NOMO-1 (cell line): Measurements from ENCODE around the gene CCDC136.

ENCODE experiments used
- DNase-seq, 2 experiments: peaks; one replicate each; lab custom pipeline; 2025; ENCODE audit not compliant: unreplicated experiment in 2 of 2; lab: John Stamatoyannopoulos, UW

The CCDC136 gene

DNA sequence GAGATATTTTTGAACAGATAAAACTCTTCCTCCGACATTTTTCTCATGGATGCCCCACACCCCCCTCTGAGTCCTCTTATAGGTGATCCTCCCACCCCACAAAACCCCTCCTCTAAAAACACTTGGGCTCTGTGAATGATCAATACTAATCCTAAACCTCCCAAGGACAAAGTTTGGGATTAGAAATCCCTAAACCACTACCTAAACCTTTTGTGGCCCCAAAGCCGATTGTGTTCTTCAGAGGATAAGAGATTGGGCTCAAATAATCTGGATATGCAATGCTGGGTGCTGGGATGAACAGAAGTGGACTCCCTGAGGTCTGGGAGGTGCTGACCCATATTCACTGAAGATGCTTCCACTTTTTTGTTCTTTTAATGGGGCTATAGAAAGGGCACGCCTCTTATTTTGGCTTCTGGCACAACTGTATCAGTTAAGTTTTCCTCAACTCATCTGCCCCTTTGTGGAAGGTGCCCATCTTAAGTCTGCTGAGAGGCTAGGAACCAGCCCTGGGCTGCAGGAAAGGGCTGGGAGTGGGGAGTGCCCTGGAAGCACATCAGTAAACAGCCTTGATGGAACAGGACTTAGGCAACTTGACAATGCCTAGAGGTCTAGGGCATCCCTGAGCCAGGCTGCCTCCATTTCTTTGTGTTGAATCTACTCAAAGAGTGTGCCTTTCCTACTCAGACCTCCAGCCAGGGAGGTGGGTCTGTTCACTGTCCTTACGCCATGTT is 15.9 kb upstream of the CCDC136 start, which contains the start of gene OPN1SW:
Gene OPN1SW, minus strand, starts transcription at position 51 of the 731 bp plus-strand sequence. Its CDS starts 13 bp downstream, at position 38.
- no peak for DNase-seq

GRCh38 chr7:128777156-128778123 is 14.3 kb upstream of the CCDC136 start:
- no peak for DNase-seq

- no peak for DNase-seq
Observed at GRCh38 chr7:128778946-128779345, 12.8 kb upstream of the CCDC136 start.

DNA sequence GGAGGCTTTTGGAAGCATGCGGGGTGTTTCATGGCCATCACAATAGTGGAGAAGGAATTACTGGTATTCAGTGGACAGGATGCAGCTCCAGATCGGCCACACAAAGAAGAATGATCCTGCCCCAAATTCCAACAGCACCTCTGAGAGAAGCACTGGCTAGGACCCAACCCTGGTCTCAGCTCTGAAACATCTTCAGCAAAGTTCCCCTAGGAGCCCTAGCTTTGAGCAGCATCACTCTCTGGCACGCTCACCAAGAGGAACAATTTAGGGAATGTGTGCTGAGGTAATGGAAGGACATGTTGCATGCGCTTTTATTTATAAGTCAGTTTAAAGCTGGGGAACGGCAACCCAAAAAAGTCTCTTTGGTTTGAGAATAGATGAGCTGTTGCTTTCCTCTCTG is 10.6 kb upstream of the CCDC136 start:
- DNase-seq, result no peak

- DNase-seq, result no peak
Observed at GRCh38 chr7:128781851-128782250, 9.9 kb upstream of the CCDC136 start.

GRCh38 chr7:128783143-128783861 is 8.5 kb upstream of the CCDC136 start:
- DNase-seq, result no peak

DNA sequence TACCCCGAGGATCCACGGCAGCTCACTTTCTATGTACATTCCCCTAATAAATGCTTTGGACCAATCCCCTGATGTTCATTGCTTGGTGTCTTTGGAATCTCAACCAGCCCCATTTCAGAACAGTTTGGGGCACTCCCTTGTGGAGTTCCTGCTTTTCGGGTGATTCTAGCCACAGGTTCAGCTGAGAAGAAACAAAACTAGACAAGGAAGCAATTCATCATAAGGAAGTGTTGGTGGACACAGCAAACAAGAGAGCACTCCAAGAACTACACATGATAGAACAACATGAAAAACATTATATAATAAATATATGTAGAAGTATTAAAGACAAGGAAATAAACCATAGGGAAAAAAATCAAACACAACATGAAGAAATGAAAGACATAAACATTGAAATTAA is 6.0 kb upstream of the CCDC136 start:
- no peak for DNase-seq

DNA sequence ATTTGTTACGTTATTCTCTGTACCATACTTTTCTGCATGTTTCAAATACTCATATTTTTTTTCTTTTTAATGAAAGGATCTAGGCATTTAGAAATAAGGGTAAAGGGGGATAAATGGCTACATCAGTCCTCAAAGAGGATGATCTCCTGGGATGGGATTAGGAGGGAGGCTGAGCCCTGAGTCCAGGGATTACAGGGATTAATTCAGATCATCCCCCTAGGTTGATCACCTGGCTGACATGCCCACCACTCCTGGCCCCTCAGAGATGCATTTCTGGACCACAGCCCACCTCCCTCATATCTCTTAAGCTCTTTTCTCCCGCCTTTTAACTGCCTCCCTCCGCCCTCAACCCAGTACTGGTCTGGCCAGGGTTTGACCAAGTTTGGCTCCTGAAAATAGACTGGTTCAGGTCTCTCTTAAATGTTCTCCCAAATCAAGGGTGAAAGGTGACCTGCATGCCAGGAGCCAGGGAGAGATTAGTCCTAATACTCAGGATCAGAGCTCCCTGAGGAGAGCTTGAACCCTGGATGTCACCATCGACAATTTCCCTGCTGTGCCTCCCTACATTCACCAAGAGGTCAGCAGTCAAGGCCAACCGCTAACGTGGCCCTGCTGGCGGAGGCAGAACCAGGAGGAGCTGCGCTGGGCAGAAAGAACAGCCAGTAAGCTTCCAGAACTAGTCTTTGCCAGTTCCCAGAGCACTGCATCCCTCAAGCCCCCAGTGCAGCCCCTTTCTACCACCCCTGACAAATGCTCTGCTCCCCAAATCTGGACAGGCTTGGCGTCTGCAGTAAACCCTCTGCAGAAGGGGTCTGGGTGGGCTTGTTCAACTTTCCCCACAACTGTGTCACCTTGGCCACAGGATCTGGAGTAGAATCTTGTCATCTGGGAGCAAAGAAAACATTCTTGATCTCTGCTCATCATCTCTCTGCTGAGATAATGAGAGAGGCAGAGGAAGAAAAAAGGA is 3.0 kb upstream of the CCDC136 start:
- DNase-seq, result no peak

- DNase-seq, result no peak
Observed at GRCh38 chr7:128790315-128791041, 1.3 kb upstream of the CCDC136 start.

DNA sequence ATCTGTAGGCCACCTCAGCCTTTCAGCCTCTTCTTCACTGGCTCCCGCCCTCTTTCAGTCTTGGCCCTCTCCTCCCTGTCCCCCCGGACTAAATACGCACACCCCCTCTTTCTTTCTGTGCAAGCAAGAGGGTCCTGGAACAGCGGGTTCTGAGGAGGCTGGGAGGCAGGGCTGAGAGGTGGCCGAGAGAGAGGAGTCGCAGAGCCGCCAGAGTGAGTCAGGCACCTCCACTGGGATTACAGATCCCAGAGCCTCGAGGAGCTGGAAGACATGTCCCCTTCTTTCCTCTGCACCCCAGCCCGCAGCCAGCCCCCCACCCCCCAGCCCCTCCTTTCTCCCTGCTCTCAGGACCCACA is 182 bp downstream of the CCDC136 start:
- no peak for DNase-seq

DNA sequence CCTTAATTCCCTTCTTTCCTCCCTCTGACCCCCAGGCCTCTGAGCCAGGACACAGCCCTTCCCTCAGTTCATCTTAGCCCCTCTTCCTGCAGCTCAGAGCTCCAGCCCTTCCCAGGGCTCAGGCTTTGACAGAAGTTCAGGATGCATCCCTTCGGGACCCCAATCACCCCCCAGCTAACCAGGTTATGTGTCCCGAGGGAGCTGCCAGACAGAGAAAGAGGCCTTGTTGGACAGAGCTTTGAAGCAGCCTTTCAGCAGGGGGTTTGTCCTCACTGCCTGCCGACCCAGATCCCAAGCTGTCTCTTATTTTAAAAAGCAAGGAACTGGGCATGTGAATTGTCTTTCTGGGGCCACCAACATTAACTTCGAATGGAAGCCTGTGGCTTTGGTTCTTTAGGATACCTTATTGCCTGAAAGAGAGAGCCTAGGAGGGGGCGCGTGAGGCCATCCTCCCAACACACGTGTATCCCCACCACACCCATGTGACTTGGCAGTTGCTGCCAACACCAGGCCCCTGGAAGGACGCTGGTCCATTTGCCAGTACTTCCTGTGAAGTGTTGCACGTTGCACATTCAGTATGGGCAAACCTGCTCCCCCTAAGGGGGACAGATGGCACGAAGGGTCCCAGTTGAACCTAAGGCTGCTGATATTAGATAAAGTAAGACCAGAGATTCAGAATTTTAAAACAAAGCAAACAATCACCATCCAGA is 858 bp downstream of the CCDC136 start:
- no peak for DNase-seq

DNA sequence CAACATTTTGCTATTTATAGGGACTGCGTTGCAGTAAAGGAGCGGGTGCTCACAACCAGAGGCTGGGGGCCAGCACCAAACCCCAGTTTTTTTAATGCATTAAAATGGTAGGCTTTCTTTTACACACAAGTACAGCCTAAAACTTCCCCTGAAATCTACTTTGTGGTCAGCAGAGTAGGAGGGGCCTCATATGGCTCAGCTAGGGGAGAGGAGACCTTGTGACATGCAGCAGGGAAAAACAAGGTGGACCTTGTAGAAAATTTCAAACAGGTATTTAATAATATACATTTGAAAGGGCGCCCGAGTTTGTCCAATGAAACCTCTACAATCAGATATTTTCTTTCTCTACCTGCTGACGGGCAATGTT is 1.4 kb downstream of the CCDC136 start:
- no peak for DNase-seq

- no peak for DNase-seq
Observed at GRCh38 chr7:128794020-128794419, 2.3 kb downstream of the CCDC136 start.

DNA sequence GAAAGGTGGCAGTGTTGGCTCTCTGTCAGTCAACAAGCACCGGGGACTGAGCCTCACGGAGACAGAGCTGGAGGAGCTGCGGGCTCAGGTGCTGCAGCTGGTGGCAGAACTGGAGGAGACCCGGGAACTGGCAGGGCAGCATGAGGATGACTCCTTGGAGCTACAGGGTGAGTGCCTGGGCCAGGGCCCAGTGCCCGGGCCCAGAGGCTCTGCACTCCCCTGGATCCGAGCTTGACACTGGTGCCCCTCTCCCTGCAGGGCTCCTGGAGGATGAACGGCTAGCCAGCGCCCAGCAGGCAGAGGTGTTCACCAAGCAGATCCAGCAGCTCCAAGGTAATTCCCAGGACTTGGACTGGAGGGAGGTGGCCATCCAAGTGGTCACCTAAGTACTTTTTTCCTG is 2.7 kb downstream of the CCDC136 start:
- DNase-seq, result no peak

GRCh38 chr7:128795129-128795528 is 3.4 kb downstream of the CCDC136 start:
- no peak for DNase-seq

DNA sequence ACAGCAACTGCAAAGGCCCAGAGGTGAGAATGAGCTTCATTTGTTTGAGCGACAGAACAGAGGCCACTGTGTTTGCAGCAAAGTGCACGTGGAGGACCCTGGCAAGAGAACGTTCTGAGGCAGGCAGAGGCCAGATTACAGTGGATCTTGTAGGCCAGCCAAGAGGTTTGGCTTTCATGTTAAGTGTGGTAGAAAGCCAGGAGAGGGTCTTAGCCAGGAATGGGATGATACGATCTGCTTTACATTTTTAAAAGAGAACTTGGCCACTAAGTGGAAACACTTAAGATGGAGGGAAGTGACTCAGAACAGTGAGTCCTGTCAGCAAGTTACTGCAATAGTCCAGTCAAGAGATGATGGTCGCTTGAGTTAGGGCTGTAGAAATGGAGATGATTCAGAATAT is 4.6 kb downstream of the CCDC136 start:
- no peak for DNase-seq

DNA sequence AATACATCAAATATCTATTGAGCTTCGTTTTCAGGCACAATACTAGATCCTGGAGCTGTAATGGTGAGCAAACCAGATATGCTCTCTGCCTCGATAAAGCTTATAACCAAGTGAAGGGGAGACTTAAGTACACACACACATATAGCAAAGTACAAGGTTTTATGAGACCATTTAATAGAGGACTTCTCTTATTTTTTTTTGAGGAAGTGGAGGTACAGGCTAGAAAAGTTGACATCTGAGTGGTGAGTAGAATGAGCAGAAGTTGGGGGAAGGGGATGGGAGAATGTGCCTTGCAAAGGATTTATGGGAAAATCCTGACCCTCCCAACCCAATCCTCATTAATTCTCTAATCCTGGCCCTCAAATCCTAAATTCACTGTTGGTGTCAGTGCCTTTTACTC is 7.7 kb downstream of the CCDC136 start:
- DNase-seq, result peak; percentile 0 to 28

- DNase-seq, result no peak
Observed at GRCh38 chr7:128800567-128800966, 8.8 kb downstream of the CCDC136 start.

GRCh38 chr7:128801003-128801402 is 9.2 kb downstream of the CCDC136 start:
- no peak for DNase-seq
